Mesothelial cell of epicardium (in vitro differentiated cells): ENCODE results near the gene NRCAM. TPM values are rescaled to one million over a fixed set of nuclear protein-coding genes. Genes with fewer than 3 reads are reported as not detected.

Experiments
- DNase-seq, 2 experiments: peaks; one replicate each; pipeline ENCODE4 v3.0.0; 2021; ENCODE audit warnings: low spot score in 2 of 2; ENCODE audit not compliant: unreplicated experiment in 2 of 2
- H3K27ac Mint-ChIP-seq: 2 replicates; pipeline ENCODE4 v1.8.0; 2021; ENCODE audit warnings: mixed read lengths
- H3K27me3 Mint-ChIP-seq: 2 replicates; pipeline ENCODE4 v1.8.0; 2021; ENCODE audit warnings: low read depth, mixed read lengths
- H3K36me3 Mint-ChIP-seq: 2 replicates; pipeline ENCODE4 v1.8.0; 2021; ENCODE audit warnings: mixed read lengths
- H3K4me1 Mint-ChIP-seq: 2 replicates; pipeline ENCODE4 v1.8.0; 2021; ENCODE audit warnings: mixed read lengths
- H3K4me3 Mint-ChIP-seq: 2 replicates; pipeline ENCODE4 v1.8.0; 2021; ENCODE audit warnings: mild to moderate bottlenecking, moderate library complexity, mixed read lengths
- H3K9me3 Mint-ChIP-seq: 2 replicates; pipeline ENCODE4 v1.8.0; 2021; ENCODE audit warnings: mixed read lengths
- CTCF ChIP-seq: fragments of 200-600 bp; sonication (generic); IDR thresholded peaks from one replicate; pipeline ENCODE4 v1.5.0; 2021; ENCODE audit warnings: antibody characterized with exemption; ENCODE audit not compliant: unreplicated experiment
- total RNA-seq: library from RNA; stranded (reverse); gene quantifications from 3 replicates; pipeline ENCODE4 v1.2.1, GENCODE V29; 2021

The NRCAM gene
- total RNA-seq, 1 donor from 2014 or later = 5.7 TPM

- H3K36me3 Mint-ChIP-seq = peaks cover 3% of the 10 kb centered on the region
- H3K9me3 Mint-ChIP-seq = no peaks in the 10 kb centered on the region
- H3K4me3 Mint-ChIP-seq = no peak overlapping the region
- no peak for TF ChIP-seq CTCF
- H3K27ac Mint-ChIP-seq = no peak overlapping the region
- H3K27me3 Mint-ChIP-seq = no peaks in the 10 kb centered on the region
- DNase-seq = no peak
- peaks cover 3% of the 10 kb centered on the region for H3K4me1 Mint-ChIP-seq
Measured at GRCh38 chr7:108109221-108109908, 346.9 kb downstream of the NRCAM start.

GRCh38 chr7:108108131-108108530, 348.1 kb downstream of the NRCAM start:
- no peaks in the 10 kb centered on the region for H3K27me3 Mint-ChIP-seq
- peaks cover 3% of the 10 kb centered on the region for H3K36me3 Mint-ChIP-seq
- H3K27ac Mint-ChIP-seq = no peak overlapping the region
- DNase-seq = no peak
- no peak for TF ChIP-seq CTCF
- H3K4me3 Mint-ChIP-seq = no peak overlapping the region
- no peaks in the 10 kb centered on the region for H3K9me3 Mint-ChIP-seq
- H3K4me1 Mint-ChIP-seq = peaks cover 10% of the 10 kb centered on the region

GRCh38 chr7:108104324-108104723, 351.9 kb downstream of the NRCAM start:
- DNase-seq = no peak
- Mint-ChIP-seq H3K9me3 (no peaks in the 10 kb centered on the region), H3K27me3 (no peaks in the 10 kb centered on the region), H3K4me3 (no peak overlapping the region), H3K4me1 (peaks cover 20% of the 10 kb centered on the region), H3K27ac (no peak overlapping the region), H3K36me3 (peaks cover 3% of the 10 kb centered on the region)
- TF ChIP-seq CTCF = no peak

- no peak for DNase-seq
- peaks cover 3% of the 10 kb centered on the region for H3K36me3 Mint-ChIP-seq
- H3K9me3 Mint-ChIP-seq = no peaks in the 10 kb centered on the region
- TF ChIP-seq CTCF = no peak
- peak overlapping the region; percentile 8 for H3K27ac Mint-ChIP-seq
- peaks cover 23% of the 10 kb centered on the region for H3K4me1 Mint-ChIP-seq
- no peaks in the 10 kb centered on the region for H3K27me3 Mint-ChIP-seq
- H3K4me3 Mint-ChIP-seq = no peak overlapping the region
Measured at GRCh38 chr7:108103558-108104298, 352.5 kb downstream of the NRCAM start.

- DNase-seq = no peak
- TF ChIP-seq CTCF = no peak
- H3K9me3 Mint-ChIP-seq = no peaks in the 10 kb centered on the region
- H3K27me3 Mint-ChIP-seq = no peaks in the 10 kb centered on the region
- no peak overlapping the region for H3K4me3 Mint-ChIP-seq
- no peak overlapping the region for H3K27ac Mint-ChIP-seq
- peaks cover 3% of the 10 kb centered on the region for H3K36me3 Mint-ChIP-seq
- H3K4me1 Mint-ChIP-seq = peaks cover 25% of the 10 kb centered on the region
Measured at GRCh38 chr7:108102671-108103312, 353.4 kb downstream of the NRCAM start.
